ENCODE data around the gene PFKFB3.

DNA sequence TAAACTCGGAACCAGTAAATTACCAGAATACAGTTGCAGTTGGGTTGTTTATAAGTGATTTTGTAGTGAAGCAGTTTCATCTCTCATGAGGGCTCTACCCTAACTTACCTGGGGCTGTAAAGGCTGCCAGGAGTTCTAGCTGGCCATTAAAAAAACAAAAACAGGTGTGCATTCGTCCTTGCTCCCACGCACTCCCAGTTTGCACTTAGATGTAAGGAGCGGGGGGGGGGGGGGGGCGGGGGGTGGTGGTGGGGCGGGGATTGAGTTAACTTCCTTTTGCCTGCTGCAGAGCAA is 2.3 kb upstream of the PFKFB3 start:
- TF ChIP-seq GATA2 (IDR thresholded peaks at IDR 0.05; ENCODE audit: low read depth, low read length): no peak
- TF ChIP-seq GATA3 (IDR thresholded peaks at IDR 0.05; ENCODE audit: low read depth, low read length): no peak
